ENCODE results near the gene TSPAN15.

The TSPAN15 gene

GRCh38 chr10:69408318-69409175 is 42.7 kb upstream of the TSPAN15 start:
- Histone ChIP-seq H3F3A (ENCODE audit: insufficient read depth) (no peaks in the 10 kb centered on the region; the same call in 1 of the 2 replicates), H3K27me3 (ENCODE audit: low read length) (no peaks in the 10 kb centered on the region), H2AFZ (ENCODE audit: low read depth, low read length, severe bottlenecking) (peak overlapping the region; percentile 98), H3K9me2 (replicated peaks; ENCODE audit: insufficient read depth, low read length) (no peaks in the 10 kb centered on the region), H3K4me3 (ENCODE audit: insufficient read depth, low read length, poor library complexity, severe bottlenecking) (peak overlapping the region; percentile 28), H3K79me2 (ENCODE audit: insufficient read depth, low read length) (no peaks in the 10 kb centered on the region), H4K20me1 (ENCODE audit: low read depth, low read length) (no peaks in the 10 kb centered on the region), H3K27ac (ENCODE audit: low read depth, low read length) (no peak overlapping the region), H3K4me2 (ENCODE audit: low read depth, low read length, poor library complexity, severe bottlenecking) (peak overlapping the region; percentile 51), H3K36me3 (ENCODE audit: low read length) (no peaks in the 10 kb centered on the region), H3K9me3 (ENCODE audit: insufficient read depth, low read length) (no peaks in the 10 kb centered on the region), H3K9ac (ENCODE audit: low read length) (peak overlapping the region; percentile 34)
- no peak for TF ChIP-seq EZH2phosphoT487 (conservative IDR thresholded peaks at IDR 0.05; ENCODE audit: low read length)
- TF ChIP-seq, protein P1, sequence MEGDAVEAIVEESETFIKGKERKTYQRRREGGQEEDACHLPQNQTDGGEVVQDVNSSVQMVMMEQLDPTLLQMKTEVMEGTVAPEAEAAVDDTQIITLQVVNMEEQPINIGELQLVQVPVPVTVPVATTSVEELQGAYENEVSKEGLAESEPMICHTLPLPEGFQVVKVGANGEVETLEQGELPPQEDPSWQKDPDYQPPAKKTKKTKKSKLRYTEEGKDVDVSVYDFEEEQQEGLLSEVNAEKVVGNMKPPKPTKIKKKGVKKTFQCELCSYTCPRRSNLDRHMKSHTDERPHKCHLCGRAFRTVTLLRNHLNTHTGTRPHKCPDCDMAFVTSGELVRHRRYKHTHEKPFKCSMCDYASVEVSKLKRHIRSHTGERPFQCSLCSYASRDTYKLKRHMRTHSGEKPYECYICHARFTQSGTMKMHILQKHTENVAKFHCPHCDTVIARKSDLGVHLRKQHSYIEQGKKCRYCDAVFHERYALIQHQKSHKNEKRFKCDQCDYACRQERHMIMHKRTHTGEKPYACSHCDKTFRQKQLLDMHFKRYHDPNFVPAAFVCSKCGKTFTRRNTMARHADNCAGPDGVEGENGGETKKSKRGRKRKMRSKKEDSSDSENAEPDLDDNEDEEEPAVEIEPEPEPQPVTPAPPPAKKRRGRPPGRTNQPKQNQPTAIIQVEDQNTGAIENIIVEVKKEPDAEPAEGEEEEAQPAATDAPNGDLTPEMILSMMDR (IDR thresholded peaks at IDR 0.05; ENCODE audit: insufficient read depth, low read length, poor library complexity, severe bottlenecking), result peak; percentile 12

GRCh38 chr10:69409176-69409495 is 42.1 kb upstream of the TSPAN15 start:
- H3K4me2 ChIP-seq (ENCODE audit: low read depth, low read length, poor library complexity, severe bottlenecking), result peak overlapping the region; percentile 48
- no peak overlapping the region for H3K27ac ChIP-seq (ENCODE audit: low read depth, low read length)

DNA sequence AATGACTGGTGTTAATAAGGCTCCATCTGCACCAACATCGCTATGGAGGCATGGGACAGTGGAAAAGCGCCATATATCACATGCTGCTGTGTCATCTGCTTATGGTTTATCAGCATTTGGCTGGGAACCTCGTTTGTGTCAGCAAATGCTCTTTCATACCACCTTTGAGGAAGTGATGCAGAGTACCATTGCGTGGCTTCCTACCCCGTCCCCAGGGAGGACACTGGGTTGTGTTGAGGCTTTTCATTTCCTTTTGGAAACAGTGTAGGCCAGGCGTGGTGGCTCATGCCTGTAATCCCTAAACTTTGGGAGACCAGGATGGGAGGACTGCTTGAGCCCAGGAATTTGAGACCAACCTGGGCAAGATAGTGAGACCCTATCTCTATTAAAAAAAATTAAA is 41.3 kb upstream of the TSPAN15 start:
- no peak overlapping the region for H3K9ac ChIP-seq (ENCODE audit: low read length)
- no peaks in the 10 kb centered on the region for H3K36me3 ChIP-seq (ENCODE audit: low read length)
- TF ChIP-seq, protein P1 (IDR thresholded peaks at IDR 0.05; ENCODE audit: insufficient read depth, low read length, poor library complexity, severe bottlenecking), result no peak
- no peak for TF ChIP-seq EZH2phosphoT487 (conservative IDR thresholded peaks at IDR 0.05; ENCODE audit: low read length)
- no peaks in the 10 kb centered on the region for H4K20me1 ChIP-seq (ENCODE audit: low read depth, low read length)
- H3K4me3 ChIP-seq (ENCODE audit: insufficient read depth, low read length, poor library complexity, severe bottlenecking), result no peak overlapping the region
- H3K9me2 ChIP-seq (replicated peaks; ENCODE audit: insufficient read depth, low read length), result no peaks in the 10 kb centered on the region
- H2AFZ ChIP-seq (ENCODE audit: low read depth, low read length, severe bottlenecking), result no peak overlapping the region
- no peaks in the 10 kb centered on the region; the same call in 1 of the 2 replicates for H3F3A ChIP-seq (ENCODE audit: insufficient read depth)
- no peak overlapping the region for H3K4me2 ChIP-seq (ENCODE audit: low read depth, low read length, poor library complexity, severe bottlenecking)
- no peaks in the 10 kb centered on the region for H3K27me3 ChIP-seq (ENCODE audit: low read length)
- H3K79me2 ChIP-seq (ENCODE audit: insufficient read depth, low read length), result no peaks in the 10 kb centered on the region
- H3K9me3 ChIP-seq (ENCODE audit: insufficient read depth, low read length), result no peaks in the 10 kb centered on the region
- H3K27ac ChIP-seq (ENCODE audit: low read depth, low read length), result no peak overlapping the region

More at GRCh38 chr10:69409176-69409495, 42.1 kb upstream of the TSPAN15 start:
- no peaks in the 10 kb centered on the region for H4K20me1 ChIP-seq (ENCODE audit: low read depth, low read length)
- H3K79me2 ChIP-seq (ENCODE audit: insufficient read depth, low read length), result no peaks in the 10 kb centered on the region
- no peaks in the 10 kb centered on the region for H3K36me3 ChIP-seq (ENCODE audit: low read length)
- no peaks in the 10 kb centered on the region for H3K9me3 ChIP-seq (ENCODE audit: insufficient read depth, low read length)
- no peaks in the 10 kb centered on the region; the same call in 1 of the 2 replicates for H3F3A ChIP-seq (ENCODE audit: insufficient read depth)
- H2AFZ ChIP-seq (ENCODE audit: low read depth, low read length, severe bottlenecking), result peak overlapping the region; percentile 98
- TF ChIP-seq, protein P1 (IDR thresholded peaks at IDR 0.05; ENCODE audit: insufficient read depth, low read length, poor library complexity, severe bottlenecking), result no peak
- TF ChIP-seq EZH2phosphoT487 (conservative IDR thresholded peaks at IDR 0.05; ENCODE audit: low read length), result no peak
- H3K4me3 ChIP-seq (ENCODE audit: insufficient read depth, low read length, poor library complexity, severe bottlenecking), result peak overlapping the region; percentile 28
- H3K9me2 ChIP-seq (replicated peaks; ENCODE audit: insufficient read depth, low read length), result no peaks in the 10 kb centered on the region
- no peaks in the 10 kb centered on the region for H3K27me3 ChIP-seq (ENCODE audit: low read length)
- H3K9ac ChIP-seq (ENCODE audit: low read length), result peak overlapping the region; percentile 34

All from SU-DHL-6 (cell line).